Measurements from ENCODE around the gene INCENP. TPM values are rescaled to one million over a fixed set of nuclear protein-coding genes. Genes with fewer than 3 reads are reported as not detected.

Gene INCENP
- total RNA-seq, 2 donors from 2014 or later: 35.1 to 93.4 TPM

DNA sequence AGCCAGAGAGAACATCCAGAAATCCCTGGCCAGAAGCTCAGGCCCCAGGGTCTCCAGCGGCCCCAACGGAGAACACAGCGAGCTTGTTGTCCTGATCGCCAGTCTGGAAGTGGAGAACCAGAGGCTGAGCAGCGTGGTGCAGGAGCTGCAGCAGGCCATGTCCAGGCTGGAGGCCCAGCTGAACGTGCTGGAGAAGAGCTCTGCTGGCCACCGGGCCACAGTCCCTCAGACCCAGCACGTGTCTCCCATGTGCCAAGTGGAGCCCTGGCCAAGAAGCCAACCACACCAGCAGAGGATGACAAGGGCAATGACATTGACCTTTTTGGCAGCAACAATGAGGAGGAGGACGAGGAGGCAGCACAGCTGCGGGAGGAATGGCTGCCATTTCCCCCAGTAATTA lies 45.6 kb downstream of the INCENP start:
- no peak for TF ChIP-seq CTCF (IDR thresholded peaks at IDR 0.05)
- Histone ChIP-seq H3K27ac (no peak overlapping the region), H3K9me3 (no peaks in the 10 kb centered on the region), H3K9ac (ENCODE audit: low read depth in 2 of 2, low read length in 2 of 2) (no peak overlapping the region), H3K27me3 (no peaks in the 10 kb centered on the region), H3K4me1 (no peaks in the 10 kb centered on the region), H3K4me3 (no peak overlapping the region), H3K36me3 (no peaks in the 10 kb centered on the region)
- no peak for DNase-seq
- intact Hi-C loops (cut with DNase I): no loop called here

- H3K27me3 ChIP-seq: peaks cover under 1% of the 10 kb centered on the region
- no peak overlapping the region for H3K9ac ChIP-seq (ENCODE audit: low read depth in 2 of 2, low read length in 2 of 2)
- H3K27ac ChIP-seq: no peak overlapping the region
- no peaks in the 10 kb centered on the region for H3K36me3 ChIP-seq
- H3K9me3 ChIP-seq: no peaks in the 10 kb centered on the region
- intact Hi-C loops (cut with DNase I): loop anchor here (2.0 to 5.0 kb wide), 3 partner anchors 37 to 202 kb away; partner anchors contain the start of gene SCGB2A1
- no peak for DNase-seq
- H3K4me3 ChIP-seq: no peak overlapping the region
- TF ChIP-seq CTCF (IDR thresholded peaks at IDR 0.05): no peak
- no peaks in the 10 kb centered on the region for H3K4me1 ChIP-seq
Measured at GRCh38 chr11:62169935-62170334, 46.1 kb downstream of the INCENP start.

- Histone ChIP-seq H3K36me3 (no peaks in the 10 kb centered on the region), H3K9ac (ENCODE audit: low read depth in 2 of 2, low read length in 2 of 2) (no peak overlapping the region), H3K27me3 (peaks cover 4% of the 10 kb centered on the region), H3K4me1 (no peaks in the 10 kb centered on the region), H3K9me3 (no peaks in the 10 kb centered on the region), H3K4me3 (no peak overlapping the region), H3K27ac (no peak overlapping the region)
- peak; percentile 60 for TF ChIP-seq CTCF (IDR thresholded peaks at IDR 0.05)
- intact Hi-C loops (cut with DNase I): loop anchor here (2.0 to 5.0 kb wide), 3 partner anchors 36 to 201 kb away; partner anchors contain the start of gene SCGB2A1
- DNase-seq: peak; percentile 91
Measured at GRCh38 chr11:62171261-62171723, 47.5 kb downstream of the INCENP start.

DNA sequence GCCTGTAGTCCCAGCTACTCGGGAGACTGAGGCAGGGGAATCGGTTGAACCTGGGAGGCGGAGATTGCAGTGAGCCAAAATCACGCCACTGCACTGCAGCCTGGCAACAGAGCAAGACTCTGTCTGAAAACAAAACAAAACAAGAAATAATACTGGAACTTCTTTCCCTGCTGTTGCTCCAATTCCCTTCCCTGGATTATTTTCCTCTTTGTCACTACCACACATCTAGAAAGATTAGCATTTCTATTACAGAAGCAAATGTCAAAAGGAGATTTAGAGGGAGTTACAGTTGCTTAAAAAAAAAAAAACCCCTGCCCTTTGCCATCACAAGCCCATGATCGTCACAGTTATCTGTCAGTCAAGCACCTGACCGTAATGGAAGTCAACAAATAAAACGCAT lies 48.5 kb downstream of the INCENP start:
- Histone ChIP-seq H3K36me3 (no peaks in the 10 kb centered on the region), H3K4me1 (no peaks in the 10 kb centered on the region), H3K27me3 (peaks cover 4% of the 10 kb centered on the region), H3K9me3 (no peaks in the 10 kb centered on the region), H3K9ac (ENCODE audit: low read depth in 2 of 2, low read length in 2 of 2) (no peak overlapping the region), H3K27ac (no peak overlapping the region), H3K4me3 (no peak overlapping the region)
- intact Hi-C loops (cut with DNase I): loop anchor here (5.0 kb wide), 2 partner anchors 35 to 200 kb away; partner anchors contain the start of gene SCGB2A1
- no peak for DNase-seq
- no peak for TF ChIP-seq CTCF (IDR thresholded peaks at IDR 0.05)

DNA sequence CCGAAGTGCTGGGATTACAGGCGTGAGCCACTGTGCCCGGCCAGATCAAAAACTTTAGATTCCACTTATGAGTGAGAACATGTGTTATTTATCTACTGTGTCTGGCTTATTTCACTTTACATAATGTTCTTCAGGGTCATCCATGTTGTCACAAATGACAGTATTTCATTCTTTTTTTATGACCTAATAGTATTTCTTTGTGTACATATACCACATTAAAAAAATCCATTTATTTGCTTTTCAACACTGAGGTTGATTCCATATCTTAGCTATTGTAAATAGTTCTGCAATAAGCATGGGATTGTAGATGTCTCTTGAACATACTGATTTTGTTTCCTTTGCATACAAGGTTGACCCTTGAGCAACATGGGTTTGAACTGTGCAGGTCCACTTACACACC lies 53.0 kb downstream of the INCENP start:
- no peak overlapping the region for H3K9ac ChIP-seq (ENCODE audit: low read depth in 2 of 2, low read length in 2 of 2)
- H3K4me3 ChIP-seq: no peak overlapping the region
- peaks cover 4% of the 10 kb centered on the region for H3K27me3 ChIP-seq
- DNase-seq: no peak
- H3K9me3 ChIP-seq: no peaks in the 10 kb centered on the region
- intact Hi-C loops (cut with DNase I): no loop called here
- H3K27ac ChIP-seq: no peak overlapping the region
- H3K4me1 ChIP-seq: no peaks in the 10 kb centered on the region
- H3K36me3 ChIP-seq: no peaks in the 10 kb centered on the region
- TF ChIP-seq CTCF (IDR thresholded peaks at IDR 0.05): no peak
